Epithelial cell of prostate (primary cell): ENCODE data around the gene NPR3.

Source experiments
- DNase-seq: peaks from one replicate; pipeline ENCODE4 v3.0.0-alpha.2; 2011; ENCODE audit warnings: low read depth, low spot score
- H3K27ac ChIP-seq: fragments of 450-650 bp; 2 replicates; pipeline ENCODE4 v1.5.1; 2017; ENCODE audit warnings: mild to moderate bottlenecking

NPR3 gene

DNA sequence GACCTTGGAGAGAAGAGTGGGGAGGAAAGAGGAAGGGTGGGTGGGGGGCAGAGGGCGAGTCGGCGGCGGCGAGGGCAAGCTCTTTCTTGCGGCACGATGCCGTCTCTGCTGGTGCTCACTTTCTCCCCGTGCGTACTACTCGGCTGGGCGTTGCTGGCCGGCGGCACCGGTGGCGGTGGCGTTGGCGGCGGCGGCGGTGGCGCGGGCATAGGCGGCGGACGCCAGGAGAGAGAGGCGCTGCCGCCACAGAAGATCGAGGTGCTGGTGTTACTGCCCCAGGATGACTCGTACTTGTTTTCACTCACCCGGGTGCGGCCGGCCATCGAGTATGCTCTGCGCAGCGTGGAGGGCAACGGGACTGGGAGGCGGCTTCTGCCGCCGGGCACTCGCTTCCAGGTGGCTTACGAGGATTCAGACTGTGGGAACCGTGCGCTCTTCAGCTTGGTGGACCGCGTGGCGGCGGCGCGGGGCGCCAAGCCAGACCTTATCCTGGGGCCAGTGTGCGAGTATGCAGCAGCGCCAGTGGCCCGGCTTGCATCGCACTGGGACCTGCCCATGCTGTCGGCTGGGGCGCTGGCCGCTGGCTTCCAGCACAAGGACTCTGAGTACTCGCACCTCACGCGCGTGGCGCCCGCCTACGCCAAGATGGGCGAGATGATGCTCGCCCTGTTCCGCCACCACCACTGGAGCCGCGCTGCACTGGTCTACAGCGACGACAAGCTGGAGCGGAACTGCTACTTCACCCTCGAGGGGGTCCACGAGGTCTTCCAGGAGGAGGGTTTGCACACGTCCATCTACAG lies 760 bp downstream of the NPR3 start:
- no peak for DNase-seq
- H3K27ac ChIP-seq = no peak overlapping the region

- no peak overlapping the region for H3K27ac ChIP-seq
- DNase-seq = no peak
These were observed 1.6 kb downstream of the NPR3 start for GRCh38 chr5:32712481-32713360.

DNA sequence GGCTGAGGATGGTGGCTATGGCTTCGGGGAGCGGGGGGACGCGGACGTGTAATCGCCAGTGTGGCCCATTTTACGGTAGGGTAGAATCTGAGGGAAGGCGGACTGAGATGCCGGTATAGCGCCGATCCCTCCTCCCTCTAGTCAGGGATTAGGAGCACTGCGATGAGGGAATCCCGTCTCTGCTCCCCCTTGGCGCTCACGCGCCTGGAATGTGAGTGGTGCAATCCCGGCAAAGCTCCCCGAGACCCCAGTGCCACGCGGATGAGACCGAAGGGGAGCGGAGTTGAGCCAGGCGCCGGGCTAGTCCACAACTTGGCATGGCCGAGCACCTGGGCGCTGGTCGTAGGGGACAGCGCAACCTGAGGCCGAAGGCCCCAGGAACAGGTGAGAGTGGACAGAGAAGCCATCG lies 2.2 kb downstream of the NPR3 start:
- H3K27ac ChIP-seq = no peak overlapping the region
- no peak for DNase-seq

- peak; percentile 41 for DNase-seq
- H3K27ac ChIP-seq = no peak overlapping the region
These were observed 2.8 kb downstream of the NPR3 start for GRCh38 chr5:32713770-32714381.

GRCh38 chr5:32714836-32715235 lies 3.7 kb downstream of the NPR3 start:
- no peak overlapping the region for H3K27ac ChIP-seq
- no peak for DNase-seq

- DNase-seq = no peak
These were observed 9.2 kb downstream of the NPR3 start for GRCh38 chr5:32720300-32720699.

DNA sequence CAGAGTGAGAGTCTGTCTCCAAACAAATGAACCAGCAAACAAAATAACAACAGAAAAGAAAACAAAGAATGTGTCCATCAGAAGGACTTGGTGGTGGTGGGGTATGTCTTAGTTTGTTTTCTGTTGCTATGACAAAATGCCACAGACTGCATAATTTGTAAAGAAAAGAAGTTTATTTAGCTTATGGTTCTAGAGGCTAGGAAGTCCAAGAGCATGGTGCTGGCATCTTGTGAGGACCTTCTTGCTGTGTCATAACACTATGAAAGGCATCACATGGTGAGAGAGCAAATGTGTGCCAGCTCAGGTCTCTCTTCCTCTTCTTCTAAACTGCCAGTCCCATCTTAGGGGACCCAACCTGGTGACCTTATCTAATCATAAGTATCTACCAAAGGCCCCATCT lies 10.5 kb downstream of the NPR3 start:
- DNase-seq = no peak
- no peak overlapping the region for H3K27ac ChIP-seq

More at GRCh38 chr5:32720300-32720699, 9.2 kb downstream of the NPR3 start:
- no peak overlapping the region for H3K27ac ChIP-seq

GRCh38 chr5:32722957-32723356 lies 11.8 kb downstream of the NPR3 start:
- H3K27ac ChIP-seq = no peak overlapping the region
- DNase-seq = no peak

- H3K27ac ChIP-seq = no peak overlapping the region
- no peak for DNase-seq
These were observed 13.4 kb downstream of the NPR3 start for GRCh38 chr5:32724526-32724925.

- no peak overlapping the region for H3K27ac ChIP-seq
- no peak for DNase-seq
These were observed 15.0 kb downstream of the NPR3 start for GRCh38 chr5:32726086-32726557.

DNA sequence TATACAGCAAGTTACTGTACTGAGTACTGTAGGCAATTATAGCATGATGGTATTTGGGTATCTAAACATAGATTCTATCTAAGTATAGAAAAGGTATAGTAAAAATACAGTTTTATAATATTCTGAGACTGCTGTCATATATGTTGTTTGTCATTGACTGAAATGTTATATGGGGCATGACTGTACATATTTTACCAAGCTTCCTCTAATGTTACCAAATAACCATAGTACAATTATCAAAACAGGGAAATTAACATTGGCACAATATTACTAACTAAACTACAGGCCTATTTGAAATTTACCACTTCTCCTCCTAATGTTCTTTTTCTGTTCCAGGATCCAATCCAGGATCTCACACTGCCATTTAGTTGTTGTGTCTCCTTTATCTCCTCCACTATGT lies 18.5 kb downstream of the NPR3 start:
- DNase-seq = no peak
- no peak overlapping the region for H3K27ac ChIP-seq

DNA sequence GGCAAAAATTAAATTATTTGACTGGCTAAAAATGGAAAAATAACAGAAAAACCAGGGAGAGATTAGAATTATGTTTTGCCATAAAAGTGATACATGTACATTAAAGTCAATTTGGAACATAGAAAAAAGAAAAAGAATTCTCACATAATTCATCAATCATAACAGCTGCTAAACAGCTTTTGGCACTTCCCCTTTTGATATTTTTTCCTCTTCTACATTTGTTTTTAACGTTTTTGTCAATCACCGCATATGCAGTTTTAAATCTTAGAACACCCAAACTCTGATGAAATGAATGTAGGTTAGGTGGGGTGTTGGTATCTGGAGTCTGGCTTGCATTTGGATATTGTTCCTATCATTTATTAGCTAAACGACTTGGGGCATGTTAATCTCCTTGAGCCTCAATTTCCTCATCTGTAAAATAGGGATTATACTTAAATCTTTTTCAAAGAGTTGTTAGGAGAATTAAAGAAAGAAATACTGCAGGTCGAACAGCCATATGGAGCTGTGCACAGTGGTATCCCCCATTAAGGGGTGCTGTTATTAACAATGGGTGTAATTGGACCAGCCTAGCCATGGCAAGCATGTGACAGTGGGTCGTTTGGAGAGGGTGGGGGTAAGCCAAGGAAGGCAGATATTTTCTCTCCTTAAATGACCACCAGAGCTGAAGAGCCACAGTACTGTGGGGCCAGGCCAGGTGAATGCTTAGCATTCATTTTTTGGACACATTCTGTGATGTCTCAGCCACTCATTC lies 22.6 kb downstream of the NPR3 start:
- no peak overlapping the region for H3K27ac ChIP-seq
- no peak for DNase-seq

GRCh38 chr5:32734827-32735378 lies 23.8 kb downstream of the NPR3 start:
- no peak for DNase-seq
- no peak overlapping the region for H3K27ac ChIP-seq

DNA sequence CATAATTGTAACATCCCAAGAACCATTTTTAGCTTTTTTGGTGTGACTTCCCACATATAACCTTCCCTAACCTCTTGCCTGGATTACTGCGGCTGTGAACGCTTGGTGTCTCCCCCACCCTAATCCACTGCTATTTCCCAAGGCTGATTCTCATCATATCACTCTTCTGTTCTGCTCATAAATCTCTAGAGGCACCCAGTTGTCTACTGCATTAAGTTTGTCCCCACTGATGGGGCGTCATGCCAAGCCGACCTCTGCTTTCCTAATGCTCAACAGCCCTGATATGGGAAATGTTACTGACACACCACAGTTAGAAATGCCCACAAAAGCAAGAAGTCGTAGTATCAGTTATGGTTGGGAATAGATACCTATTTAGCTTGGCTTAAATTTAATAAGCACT lies 24.4 kb downstream of the NPR3 start:
- DNase-seq = no peak
- no peak overlapping the region for H3K27ac ChIP-seq

- H3K27ac ChIP-seq = no peak overlapping the region
- no peak for DNase-seq
These were observed 25.7 kb downstream of the NPR3 start for GRCh38 chr5:32736842-32737241.

DNA sequence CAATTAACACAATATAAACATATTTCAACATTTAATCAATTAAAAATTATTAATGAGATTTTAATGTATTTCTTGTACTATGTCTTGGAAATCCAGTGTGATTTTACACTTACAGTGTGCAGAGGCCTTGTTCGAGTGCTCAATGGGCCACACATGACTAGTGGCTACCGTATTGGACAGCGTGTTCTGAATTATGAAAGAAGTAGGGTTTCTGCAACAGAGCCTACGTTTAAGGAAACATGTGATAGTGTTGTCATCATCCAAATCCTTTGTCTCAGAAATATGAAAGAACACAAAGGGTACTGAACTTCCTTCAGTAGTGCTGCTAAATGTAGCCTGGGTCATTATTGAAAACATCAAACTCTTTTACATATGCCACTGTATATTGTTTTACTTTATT lies 29.5 kb downstream of the NPR3 start:
- DNase-seq = no peak
- H3K27ac ChIP-seq = no peak overlapping the region

DNA sequence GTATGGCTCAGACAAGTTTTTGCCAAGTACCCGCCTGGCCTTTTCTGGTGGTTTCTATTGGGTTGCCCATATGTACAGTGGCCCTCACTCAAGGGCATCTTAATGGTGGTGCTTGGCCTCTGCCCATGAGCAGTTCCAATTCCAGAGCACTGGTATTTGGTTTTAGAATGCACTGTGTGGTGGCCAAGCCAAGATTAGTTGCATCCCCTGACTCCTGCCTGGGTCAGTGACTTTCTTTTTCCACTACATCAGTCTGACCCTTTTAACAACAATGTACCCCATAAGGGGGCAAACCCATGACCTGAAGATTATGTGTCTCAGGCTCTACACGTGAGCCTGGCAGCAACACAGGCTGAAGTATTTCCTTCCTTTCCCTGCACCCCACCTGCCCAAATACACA lies 34.2 kb downstream of the NPR3 start:
- no peak for DNase-seq
- H3K27ac ChIP-seq = no peak overlapping the region

- no peak for DNase-seq
- no peak overlapping the region for H3K27ac ChIP-seq
These were observed 41.3 kb downstream of the NPR3 start for GRCh38 chr5:32752411-32752810.

GRCh38 chr5:32753051-32753450 lies 41.9 kb downstream of the NPR3 start:
- DNase-seq = no peak
- H3K27ac ChIP-seq = no peak overlapping the region

GRCh38 chr5:32753765-32754164 lies 42.6 kb downstream of the NPR3 start:
- no peak overlapping the region for H3K27ac ChIP-seq

More at GRCh38 chr5:32753765-32754164, 42.6 kb downstream of the NPR3 start:
- DNase-seq = no peak
